Omental fat pad (tissue), 4 donors: ENCODE results near the gene IFT20. TPM values are rescaled to one million over a fixed set of nuclear protein-coding genes. Genes with fewer than 3 reads are reported as not detected.
A peak's percentile ranks its signal among the peaks of the same experiment; 100 is the strongest.

Experiments
- ATAC-seq: fragments of 150-250 bp; one replicate; pipeline ENCODE4 v1.9.1; 2016; ENCODE audit warnings: mild to moderate bottlenecking, moderate library complexity; ENCODE audit not compliant: low FRiP score
- DNase-seq: peaks from one replicate; pipeline ENCODE4 v3.0.0-alpha.2; 2019; ENCODE audit warnings: low spot score
- total RNA-seq, 4 donors: library from RNA; depleted of rRNA; stranded (reverse); fragments of >200 nt; gene quantifications; one replicate each; pipeline ENCODE4 v1.1.0, GENCODE V29; 2016
- TF ChIP-seq, protein P1 (sequence below), 3 donors: fragments of 450-650 bp; IDR thresholded peaks; one replicate each; pipeline ENCODE4 v1.5.1; 2016 to 2017; ENCODE audit warnings: antibody characterized with exemption in 3 of 3, mild to moderate bottlenecking in 3 of 3, moderate library complexity in 2 of 3

Gene IFT20
- total RNA-seq, 4 donors from 2014 or later, result 28.8 to 36.0 (median 35.0) TPM

DNA sequence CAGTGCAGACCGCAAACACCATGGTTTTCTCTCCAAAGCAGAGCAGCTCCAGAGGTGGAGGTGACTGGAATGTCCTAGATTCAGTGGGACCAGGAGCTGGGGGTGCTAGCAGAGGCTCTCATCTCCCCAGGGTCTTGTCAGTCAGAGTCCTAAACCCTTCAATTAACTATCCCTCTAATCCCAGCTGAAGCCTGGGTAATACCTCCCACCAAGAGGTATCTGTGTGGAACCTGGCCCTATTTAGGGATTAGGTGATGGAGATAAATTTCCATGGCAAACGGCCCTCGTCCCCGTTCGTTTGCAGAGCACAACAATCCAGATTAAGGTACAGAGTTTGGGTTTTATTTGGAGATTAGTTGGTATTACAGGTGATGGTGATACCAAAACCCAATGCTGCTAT lies 27.9 kb upstream of the IFT20 start:
- TF ChIP-seq, protein P1, sequence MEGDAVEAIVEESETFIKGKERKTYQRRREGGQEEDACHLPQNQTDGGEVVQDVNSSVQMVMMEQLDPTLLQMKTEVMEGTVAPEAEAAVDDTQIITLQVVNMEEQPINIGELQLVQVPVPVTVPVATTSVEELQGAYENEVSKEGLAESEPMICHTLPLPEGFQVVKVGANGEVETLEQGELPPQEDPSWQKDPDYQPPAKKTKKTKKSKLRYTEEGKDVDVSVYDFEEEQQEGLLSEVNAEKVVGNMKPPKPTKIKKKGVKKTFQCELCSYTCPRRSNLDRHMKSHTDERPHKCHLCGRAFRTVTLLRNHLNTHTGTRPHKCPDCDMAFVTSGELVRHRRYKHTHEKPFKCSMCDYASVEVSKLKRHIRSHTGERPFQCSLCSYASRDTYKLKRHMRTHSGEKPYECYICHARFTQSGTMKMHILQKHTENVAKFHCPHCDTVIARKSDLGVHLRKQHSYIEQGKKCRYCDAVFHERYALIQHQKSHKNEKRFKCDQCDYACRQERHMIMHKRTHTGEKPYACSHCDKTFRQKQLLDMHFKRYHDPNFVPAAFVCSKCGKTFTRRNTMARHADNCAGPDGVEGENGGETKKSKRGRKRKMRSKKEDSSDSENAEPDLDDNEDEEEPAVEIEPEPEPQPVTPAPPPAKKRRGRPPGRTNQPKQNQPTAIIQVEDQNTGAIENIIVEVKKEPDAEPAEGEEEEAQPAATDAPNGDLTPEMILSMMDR (IDR thresholded peaks at IDR 0.05), result no peak
- ATAC-seq, result no peak

DNA sequence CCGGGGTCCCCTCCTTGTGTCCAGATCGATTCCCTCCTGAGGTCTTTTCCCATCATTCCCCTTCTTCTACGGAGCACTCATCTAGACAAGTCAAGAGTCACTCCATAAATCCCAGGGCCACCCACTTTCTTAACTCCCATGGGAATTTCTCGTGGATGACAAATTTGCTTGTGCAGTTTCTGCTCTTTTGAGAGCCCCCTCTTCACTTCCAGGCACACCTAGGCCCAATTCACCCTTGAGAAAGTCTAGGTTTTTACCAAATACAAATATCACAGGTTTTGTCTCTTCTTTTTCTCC lies 22.6 kb upstream of the IFT20 start:
- TF ChIP-seq, protein P1 (IDR thresholded peaks at IDR 0.05), result no peak
- ATAC-seq (no peak), DNase-seq (no peak)

More for the DNA sequence above, 27.9 kb upstream of the IFT20 start:
- no peak for DNase-seq

DNA sequence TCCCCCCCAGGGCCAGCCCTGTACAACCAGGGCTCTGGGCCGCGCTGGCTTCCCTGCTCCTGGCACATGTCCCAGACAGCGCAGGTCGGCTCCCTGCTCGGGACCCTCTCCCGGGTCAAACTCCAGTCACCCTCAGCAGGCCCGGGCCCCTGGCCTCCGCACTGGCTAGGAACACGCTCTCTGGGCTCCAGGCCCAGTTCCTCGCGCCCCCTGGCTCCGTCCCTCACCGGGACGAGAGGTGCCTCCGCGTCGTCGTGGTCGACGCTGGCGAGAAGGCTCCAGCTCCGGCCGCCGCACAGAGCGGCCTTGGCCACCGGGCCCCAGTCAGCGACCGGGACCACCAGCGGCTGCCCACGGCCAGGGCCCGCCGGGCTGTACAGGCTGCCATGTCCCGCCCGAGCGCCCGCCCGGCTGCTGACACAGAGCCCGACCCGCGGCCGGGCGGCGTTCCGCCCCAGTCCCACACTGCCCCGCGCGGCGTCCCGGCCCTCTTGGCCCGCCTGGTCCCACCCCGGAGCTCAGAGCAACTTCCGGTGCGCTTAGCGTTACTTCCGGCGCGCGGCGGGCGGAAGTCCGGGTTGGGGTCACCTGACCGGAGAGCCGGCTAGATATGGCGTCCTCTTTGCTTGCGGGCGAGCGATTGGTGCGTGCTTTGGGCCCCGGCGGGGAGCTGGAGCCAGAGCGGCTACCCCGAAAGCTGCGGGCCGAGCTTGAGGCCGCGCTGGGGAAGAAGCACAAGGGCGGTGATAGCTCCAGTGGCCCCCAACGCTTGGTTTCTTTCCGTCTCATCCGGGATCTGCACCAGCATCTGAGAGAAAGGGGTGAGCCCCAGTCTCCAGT lies 22.0 kb upstream of the IFT20 start, which contains the start of gene POLDIP2:
POLDIP2 (minus strand) TSS at position 467 of the 840 bp plus-strand sequence; CDS start at position 388, 79 bp downstream.
- ATAC-seq, result peak; percentile 99
- TF ChIP-seq, protein P1 (IDR thresholded peaks at IDR 0.05), result no peak
- DNase-seq, result peak; percentile 79

DNA sequence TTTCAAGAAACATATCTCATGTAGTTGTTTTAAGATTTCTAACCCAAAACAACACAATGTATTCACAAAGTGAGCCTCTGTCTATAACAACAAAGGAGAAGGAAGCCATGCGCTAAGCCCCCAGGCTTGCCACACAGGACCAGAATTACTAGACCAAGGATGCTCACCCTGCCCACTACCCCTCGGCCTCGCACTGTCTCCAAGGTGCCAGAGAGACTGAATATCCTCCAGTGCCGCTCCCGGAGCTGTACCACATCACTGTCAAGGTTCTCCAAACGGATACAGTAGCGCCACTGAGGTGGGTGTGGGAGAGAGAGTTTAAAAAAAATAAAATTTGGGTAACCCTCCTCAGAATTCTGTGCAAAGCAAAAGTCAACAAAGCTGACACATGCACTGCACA lies 15.0 kb upstream of the IFT20 start:
- ATAC-seq (no peak), DNase-seq (no peak)
- TF ChIP-seq, protein P1 (IDR thresholded peaks at IDR 0.05), result no peak

DNA sequence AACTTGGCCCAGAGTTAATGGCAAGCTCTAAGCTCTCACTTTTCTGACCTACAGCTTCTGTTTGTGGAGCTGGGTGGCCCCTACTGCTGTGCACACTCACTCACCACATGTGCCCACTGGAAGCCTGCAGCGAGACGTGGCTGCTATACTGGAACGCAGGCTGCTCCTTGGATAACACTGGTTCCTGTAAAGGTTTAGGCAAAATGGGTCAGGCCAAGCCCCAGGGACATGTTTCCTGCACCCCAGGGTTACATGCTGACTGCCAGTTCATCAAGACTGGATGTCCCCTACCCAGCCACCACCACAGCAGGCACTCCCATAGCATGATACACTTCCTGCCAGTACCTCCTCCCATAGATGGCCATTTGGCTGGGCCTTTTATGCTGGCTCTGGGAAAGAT lies 13.7 kb upstream of the IFT20 start:
- TF ChIP-seq, protein P1 (IDR thresholded peaks at IDR 0.05), result no peak
- no peak for ATAC-seq
- DNase-seq, result no peak

DNA sequence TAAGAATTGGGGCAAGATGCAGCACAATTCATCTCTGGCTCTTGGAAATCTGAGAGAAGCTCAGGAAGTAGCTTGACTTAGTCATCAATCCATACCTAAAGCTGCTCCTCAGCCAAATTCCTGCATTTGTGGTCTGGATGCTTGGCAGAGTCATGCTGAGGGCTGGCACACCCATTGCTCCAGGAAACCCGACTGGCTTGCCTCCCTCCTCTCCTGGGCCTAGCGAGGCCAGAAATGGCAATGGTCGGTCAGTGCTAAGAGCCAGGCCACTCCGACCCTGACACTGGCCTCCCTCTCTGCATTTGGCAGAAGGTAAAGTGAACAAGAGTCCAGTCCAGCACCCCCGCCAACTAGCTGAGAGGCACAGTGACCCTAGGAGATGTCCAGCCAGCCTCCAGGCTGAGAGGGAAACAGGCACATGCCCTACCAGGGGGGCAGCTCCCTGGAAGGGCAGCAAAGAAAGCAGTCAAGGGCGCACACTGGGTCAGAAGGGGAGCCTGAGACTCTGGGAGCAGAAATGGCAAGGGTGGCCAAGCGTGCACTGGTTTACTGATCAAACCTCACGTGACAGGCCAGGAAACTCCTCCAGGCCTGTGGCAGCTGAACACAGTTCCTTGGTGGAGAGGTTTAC lies 12.1 kb upstream of the IFT20 start:
- ATAC-seq (no peak), DNase-seq (no peak)
- TF ChIP-seq, protein P1 (IDR thresholded peaks at IDR 0.05), result no peak
